Activated CD8-positive, alpha-beta memory T cell treated with anti-CD3 and anti-CD28 coated beads for 24 hours (primary cell): ENCODE measurements around the gene HOMER3.
"Not testable (repeated sequence)": the region's sequence is repeated elsewhere in the genome, so short reads cannot be mapped to it uniquely, and the experiment has no call there.

Source experiments
- DNase-seq: peaks from one replicate; pipeline ENCODE4 v3.0.0-alpha.2; 2020

The HOMER3 gene

GRCh38 chr19:18952364-18953003 lies 11.5 kb upstream of the HOMER3 start:
- DNase-seq: not testable (repeated sequence)

GRCh38 chr19:18951721-18952281 lies 10.8 kb upstream of the HOMER3 start:
- no peak for DNase-seq

DNA sequence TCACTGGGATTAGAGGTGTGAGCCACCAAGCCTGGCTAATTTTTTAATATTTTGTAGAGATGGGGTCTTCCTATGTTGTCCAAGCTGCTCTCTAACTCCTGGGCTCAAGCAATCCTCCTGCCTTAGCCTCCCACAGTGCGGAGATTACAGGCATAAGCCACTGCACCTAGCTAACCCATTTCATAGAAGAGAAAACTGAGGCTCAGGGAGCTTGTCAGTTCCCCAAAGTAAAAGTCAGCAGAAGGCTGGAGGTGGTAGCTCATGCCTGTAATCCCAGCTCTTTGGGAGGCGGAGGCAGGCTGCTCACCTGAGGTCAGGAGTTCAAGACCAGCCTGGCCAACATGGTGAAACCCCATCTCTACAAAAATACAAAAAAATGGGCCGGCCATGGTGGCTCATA lies 8.8 kb upstream of the HOMER3 start:
- no peak for DNase-seq

DNA sequence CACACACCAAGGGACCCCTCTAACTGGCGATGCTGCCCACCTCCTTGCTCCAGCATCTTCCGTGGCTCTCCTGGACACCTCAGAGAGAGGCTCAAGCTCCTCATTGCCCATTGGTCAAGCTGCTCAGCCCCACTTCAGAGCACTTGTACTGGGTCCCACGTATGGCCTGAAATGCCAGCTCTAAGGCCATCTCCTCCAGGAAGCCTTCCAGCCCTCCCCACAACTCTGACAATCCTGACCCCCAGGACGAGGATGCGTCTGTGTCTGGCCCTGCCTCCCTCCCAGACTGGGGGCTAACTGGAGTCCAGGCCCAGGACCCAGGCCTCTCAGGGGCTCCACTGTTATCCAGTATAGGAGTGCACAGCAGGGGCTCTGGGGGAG lies 7.9 kb upstream of the HOMER3 start:
- DNase-seq: no peak

DNA sequence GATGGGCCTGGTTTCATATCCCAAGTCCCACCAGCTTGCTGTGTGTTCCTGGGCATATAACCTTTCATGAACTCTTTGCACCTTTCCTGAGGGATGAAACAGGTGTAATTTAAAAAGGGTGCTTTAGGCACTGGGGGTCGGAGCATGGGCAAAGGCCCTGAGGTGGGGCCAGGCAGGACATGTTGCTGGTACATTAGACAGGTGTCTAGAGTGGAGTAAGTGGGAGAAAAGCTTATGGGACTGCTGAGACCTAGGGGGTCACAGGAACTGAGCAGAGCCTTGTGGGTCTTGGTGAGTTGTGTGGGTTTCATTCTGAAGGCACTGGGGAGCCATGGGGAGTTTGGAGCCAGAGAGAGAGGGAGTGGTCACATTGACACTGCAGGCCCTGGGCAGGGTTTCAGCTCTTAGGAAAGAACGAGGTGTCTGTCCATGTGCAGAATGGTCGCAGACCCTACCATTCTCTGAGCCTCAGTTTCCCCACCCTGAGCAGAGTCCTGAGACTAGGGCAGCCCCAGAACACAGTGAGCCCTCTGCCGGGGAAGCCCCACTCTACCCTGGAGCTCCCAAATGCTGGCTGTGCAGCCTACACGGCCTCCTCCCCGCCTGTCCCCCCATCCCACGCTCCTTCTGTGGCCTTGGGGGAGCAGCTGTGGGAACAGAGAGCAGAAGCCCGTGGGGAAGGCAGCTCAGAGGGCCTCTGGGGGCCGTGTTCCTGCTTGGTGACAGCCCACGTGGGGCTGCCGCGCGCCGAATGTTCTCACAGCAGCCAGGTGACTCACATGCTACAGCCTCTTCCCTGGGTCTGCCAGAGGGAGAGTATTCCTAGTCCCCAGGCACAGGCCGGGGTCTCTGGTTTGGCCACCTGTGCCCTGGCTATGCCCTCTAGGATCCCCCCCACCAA lies 7.3 kb upstream of the HOMER3 start:
- DNase-seq: no peak

DNA sequence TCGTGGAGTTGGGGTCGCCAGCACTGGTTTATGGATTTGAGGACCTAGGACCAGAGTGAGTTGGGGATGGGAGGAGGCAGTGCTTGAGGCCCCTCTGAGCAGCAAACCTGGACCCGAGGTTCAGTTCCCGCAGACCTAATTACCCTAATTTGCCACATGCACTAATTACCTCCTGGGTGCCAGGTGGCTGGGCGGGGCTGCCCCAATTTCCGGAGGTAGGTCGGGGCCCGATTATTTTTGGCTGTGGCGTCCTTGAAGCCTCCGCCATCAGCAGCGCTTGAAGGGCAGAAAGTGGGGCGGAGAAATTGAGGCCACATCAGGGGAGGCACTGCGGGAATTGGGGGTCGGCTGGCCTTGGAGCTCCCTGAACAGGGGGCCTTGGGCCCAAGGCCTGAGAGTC lies 5.9 kb upstream of the HOMER3 start:
- DNase-seq: no peak

DNA sequence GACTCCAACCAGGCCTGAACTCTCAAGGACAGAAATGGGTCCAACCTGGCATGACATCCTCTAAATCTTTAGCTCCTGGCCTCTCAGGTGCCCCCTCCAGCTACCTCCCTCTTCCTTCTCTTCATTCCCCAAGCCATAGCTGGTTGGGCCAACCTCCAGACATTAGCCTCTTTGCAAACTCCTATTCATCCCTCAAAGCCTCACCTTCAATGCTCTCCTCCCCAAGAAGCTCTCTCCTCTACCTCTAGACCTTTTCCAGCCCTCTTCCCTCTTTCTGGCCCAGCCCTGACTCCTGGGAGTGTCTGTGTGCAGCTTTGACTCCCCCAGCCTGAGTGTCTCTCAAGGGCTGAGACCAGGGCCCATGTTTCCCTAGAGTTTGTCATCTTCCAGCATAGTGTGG lies 5.3 kb upstream of the HOMER3 start:
- no peak for DNase-seq

GRCh38 chr19:18945297-18945696 lies 4.3 kb upstream of the HOMER3 start:
- DNase-seq: no peak

DNA sequence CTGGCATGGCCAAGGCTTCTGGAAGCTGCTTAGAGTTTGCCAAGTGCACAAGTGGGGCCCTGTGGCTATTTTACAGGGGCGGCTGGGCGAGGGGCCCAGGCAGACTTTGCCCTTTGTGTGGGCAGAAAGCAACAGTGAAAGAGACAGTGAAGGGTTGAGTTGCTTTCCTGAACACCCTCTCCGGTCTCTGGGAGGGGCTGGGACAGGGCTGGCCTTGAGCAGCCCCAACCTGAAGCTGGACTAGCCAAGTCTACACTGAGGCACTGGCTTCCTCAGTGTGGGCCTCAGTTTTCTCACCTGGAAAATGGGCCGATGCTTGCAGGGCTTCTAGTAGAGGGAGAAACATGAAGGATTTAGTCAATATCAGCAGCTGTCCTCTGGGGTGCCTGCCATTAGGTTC lies 2.4 kb upstream of the HOMER3 start:
- no peak for DNase-seq

DNA sequence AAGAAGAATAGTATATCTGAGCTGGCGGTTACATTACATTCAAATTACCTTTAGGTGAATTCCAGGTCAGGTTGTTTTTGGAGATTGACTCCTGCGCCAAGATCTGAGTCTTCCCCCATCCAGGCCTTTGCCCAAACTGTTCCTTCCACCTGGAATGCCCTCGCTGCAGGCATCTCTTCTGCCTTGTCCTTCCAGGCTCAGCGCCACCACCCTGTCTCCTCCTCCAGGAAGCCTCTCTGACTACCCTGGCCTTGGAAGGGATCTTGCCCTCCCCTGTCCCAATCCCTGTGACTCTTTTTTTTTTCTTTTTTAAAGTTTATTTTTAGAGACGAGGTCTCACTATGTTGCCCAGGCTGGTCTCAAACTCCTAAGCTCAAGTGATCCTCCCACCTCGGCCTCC lies 1.7 kb upstream of the HOMER3 start:
- no peak for DNase-seq

DNA sequence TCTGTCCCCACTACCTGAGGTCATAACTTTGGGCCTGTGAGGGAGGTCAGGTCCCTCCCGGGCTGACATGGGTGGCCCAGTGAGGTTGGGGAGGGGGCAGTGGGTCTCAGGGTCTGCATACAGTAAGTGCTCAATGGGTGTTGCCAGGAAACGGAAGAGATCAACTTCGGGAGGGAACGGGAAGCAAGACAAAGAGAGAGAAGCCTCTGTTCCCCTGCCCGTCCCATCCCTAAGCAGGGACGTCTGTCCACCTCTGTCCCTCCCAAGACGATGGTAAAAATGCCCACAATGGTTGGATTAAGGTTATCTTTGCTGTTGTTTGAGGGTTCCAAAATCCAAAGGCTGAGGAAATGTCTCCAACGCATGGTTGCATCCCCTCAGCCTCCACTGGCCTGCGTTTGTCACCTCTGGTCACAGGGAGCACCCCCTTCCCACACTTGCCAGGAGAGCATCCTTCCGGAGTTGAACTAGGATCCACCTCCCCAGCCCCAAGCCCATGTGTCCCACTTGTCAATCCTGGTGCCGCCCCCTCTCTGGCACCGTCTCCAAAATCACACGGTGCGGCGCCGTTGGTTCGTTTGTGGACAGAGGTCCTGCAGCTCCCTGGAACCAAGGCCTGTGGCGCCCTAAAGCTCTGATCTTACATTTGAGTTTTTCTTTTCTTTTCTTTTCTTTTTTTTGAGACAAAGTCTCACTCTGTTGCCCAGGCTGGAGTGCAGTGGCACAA lies 774 bp upstream of the HOMER3 start:
- no peak for DNase-seq

GRCh38 chr19:18939922-18940768 lies 872 bp downstream of the HOMER3 start:
- no peak for DNase-seq

- DNase-seq: no peak
Observed at GRCh38 chr19:18939163-18939562, 1.9 kb downstream of the HOMER3 start.

- no peak for DNase-seq
Observed at GRCh38 chr19:18933297-18933696, 7.7 kb downstream of the HOMER3 start.

DNA sequence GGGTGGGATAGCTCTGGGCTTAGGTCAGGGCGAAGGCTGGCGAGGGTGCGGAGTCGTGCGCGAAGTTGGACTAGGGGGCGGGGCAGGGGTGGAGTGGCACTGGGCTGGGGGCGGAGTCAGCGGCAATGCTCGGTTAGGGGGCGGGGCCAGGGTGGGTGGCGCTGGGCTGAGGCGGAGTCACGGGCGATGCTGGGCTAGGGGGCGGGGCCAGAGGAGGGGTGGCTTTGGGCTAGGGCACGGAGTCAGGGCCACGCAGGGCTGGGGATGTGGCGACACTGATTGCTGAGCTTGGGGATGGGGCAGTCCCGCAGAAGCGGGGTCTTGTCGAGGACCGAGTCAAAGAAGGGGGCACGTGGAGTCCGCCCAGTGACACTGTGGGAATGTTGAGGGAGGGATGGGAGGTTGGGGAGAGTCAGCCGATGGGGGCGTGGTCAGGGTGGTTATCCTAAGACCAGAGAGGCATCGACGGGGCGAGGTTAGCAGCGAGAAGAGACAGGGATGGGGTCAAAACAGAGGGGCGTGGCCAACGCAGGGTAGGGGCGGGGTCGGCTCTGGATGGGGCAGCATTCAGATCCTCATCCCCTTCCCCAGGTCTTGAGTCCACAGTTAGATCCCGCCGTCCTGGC lies 8.7 kb downstream of the HOMER3 start:
- peak; percentile 87 for DNase-seq

GRCh38 chr19:18931316-18932162 lies 9.5 kb downstream of the HOMER3 start:
- DNase-seq: peak; percentile 58

DNA sequence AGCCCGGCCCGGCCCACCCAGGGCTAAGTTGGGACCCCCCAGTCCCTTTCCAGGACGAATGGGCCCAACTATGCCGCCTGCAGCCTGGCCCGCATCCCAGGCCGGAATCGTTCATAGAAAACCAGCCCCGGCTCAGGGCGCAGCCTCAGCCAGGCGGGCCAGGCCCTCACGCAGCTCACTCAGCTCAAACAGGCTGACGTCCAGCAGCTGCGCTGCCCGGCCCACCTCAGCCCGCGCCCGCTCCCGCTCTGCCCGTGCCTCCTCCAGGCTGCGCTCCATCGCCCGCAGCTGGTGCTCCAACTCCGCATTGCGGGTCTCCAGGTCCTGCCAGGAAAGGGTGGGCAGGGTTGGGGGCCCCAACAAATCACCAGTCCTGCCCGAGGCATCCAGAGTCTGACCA lies 11.7 kb downstream of the HOMER3 start:
- DNase-seq: no peak

- no peak for DNase-seq
Observed at GRCh38 chr19:18928018-18928805, 12.8 kb downstream of the HOMER3 start.

- no peak for DNase-seq
Observed at GRCh38 chr19:18924684-18925213, 16.3 kb downstream of the HOMER3 start.
